Bronchial epithelial cell (primary cell): Measurements from ENCODE around the gene LRRC27. TPM values are rescaled to one million over a fixed set of nuclear protein-coding genes. Genes with fewer than 3 reads are reported as not detected.
A peak's percentile ranks its signal among the peaks of the same experiment; 100 is the strongest.
"Not testable (repeated sequence)": the region's sequence is repeated elsewhere in the genome, so short reads cannot be mapped to it uniquely, and the experiment has no call there.

Experiments
- DNase-seq: peaks from one replicate; pipeline ENCODE4 v3.0.0-alpha.2; 2010; ENCODE audit warnings: low read depth
- FAIRE-seq: peaks from 2 replicates; lab custom pipeline; 2011; peaks lifted over from hg19 to GRCh38; lab: Jason Lieb, UNC
- H3K27me3 ChIP-seq: 2 replicates; pipeline ENCODE4 v1.5.1; 2011; ENCODE audit warnings: low read length; ENCODE audit not compliant: control insufficient read depth, insufficient read depth
- H3K36me3 ChIP-seq: 2 replicates; pipeline ENCODE4 v1.5.1; 2011; ENCODE audit warnings: low read length; ENCODE audit not compliant: control insufficient read depth, insufficient read depth
- H3K4me3 ChIP-seq: 2 replicates; pipeline ENCODE4 v1.5.1; 2011; ENCODE audit warnings: mild to moderate bottlenecking, low read depth, low read length, control low read depth
- total RNA-seq: library from RNA; depleted of rRNA; stranded (reverse); fragments of >200 nt; gene quantifications from 2 replicates; pipeline ENCODE4 v1.2.1, GENCODE V29; 2014
- TF ChIP-seq, protein P1 (sequence below): IDR thresholded peaks from 2 replicates; pipeline ENCODE4 v1.5.1; 2011; ENCODE audit warnings: mild to moderate bottlenecking, moderate library complexity, low read length, control low read depth, inconsistent platforms; ENCODE audit not compliant: insufficient read depth, severe bottlenecking

LRRC27 gene
- total RNA-seq, 1 donor from 2014 or later = 4.7 TPM

DNA sequence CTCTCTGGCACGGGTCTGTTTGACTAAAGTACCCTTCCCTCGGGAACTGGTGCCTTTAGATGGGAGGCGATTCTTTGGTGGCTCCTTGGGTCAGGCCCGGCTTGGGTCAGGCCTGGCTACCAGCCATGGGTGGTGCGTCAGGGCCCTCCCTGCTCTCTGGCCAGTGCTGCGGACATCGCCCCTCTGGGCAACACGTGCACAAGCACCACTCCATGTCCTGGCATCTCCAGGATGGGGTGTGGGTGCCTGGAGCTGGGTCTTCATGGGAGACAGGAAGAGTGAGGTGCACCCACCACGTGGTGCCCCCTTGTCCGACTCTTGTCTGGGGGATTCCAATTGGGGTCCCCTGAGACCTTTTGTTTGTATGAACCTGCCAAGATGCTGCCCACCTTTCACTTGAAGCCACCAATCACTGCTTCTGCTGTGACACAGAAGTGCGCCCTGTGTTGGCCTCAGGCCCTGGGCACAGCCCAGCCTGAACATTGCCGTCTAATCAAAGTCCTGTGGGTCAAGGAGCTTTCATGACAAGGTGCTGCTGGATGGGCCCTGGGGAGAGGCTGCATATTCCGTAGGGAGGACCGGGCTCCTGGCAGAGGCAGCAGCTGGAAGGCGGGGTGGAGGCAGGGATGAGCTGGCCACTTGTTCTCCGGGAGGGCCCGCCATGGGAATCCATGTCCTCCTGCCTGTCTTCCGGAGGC lies 53.9 kb downstream of the LRRC27 start:
- FAIRE-seq (no peak), DNase-seq (no peak)
- TF ChIP-seq, protein P1, sequence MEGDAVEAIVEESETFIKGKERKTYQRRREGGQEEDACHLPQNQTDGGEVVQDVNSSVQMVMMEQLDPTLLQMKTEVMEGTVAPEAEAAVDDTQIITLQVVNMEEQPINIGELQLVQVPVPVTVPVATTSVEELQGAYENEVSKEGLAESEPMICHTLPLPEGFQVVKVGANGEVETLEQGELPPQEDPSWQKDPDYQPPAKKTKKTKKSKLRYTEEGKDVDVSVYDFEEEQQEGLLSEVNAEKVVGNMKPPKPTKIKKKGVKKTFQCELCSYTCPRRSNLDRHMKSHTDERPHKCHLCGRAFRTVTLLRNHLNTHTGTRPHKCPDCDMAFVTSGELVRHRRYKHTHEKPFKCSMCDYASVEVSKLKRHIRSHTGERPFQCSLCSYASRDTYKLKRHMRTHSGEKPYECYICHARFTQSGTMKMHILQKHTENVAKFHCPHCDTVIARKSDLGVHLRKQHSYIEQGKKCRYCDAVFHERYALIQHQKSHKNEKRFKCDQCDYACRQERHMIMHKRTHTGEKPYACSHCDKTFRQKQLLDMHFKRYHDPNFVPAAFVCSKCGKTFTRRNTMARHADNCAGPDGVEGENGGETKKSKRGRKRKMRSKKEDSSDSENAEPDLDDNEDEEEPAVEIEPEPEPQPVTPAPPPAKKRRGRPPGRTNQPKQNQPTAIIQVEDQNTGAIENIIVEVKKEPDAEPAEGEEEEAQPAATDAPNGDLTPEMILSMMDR = no peak
- no peak overlapping the region for H3K4me3 ChIP-seq
- H3K27me3 ChIP-seq = no peaks in the 10 kb centered on the region
- H3K36me3 ChIP-seq = no peaks in the 10 kb centered on the region

DNA sequence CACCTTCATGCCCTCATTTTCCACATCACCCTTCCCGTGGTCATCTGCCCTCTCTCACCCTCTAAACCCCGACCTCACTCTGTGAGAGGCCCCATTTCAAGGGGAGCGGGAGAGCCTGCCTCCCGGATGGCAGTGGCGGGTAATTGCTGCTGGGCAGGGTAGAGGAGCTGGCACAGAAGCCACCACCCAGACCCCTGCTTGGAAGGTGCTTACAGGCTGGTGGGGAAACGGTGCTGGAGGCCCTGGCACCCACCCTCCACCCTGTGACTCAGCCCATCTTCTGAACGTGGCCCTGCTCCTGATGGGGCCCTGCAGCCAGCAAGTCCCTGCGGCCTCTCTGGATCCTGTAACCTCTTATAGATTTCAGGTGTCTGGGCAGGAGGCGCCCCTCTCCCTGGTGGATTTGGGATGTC lies 54.4 kb downstream of the LRRC27 start:
- Histone ChIP-seq H3K36me3 (no peaks in the 10 kb centered on the region), H3K27me3 (no peaks in the 10 kb centered on the region), H3K4me3 (no peak overlapping the region)
- FAIRE-seq (no peak), DNase-seq (no peak)
- TF ChIP-seq, protein P1 = no peak

DNA sequence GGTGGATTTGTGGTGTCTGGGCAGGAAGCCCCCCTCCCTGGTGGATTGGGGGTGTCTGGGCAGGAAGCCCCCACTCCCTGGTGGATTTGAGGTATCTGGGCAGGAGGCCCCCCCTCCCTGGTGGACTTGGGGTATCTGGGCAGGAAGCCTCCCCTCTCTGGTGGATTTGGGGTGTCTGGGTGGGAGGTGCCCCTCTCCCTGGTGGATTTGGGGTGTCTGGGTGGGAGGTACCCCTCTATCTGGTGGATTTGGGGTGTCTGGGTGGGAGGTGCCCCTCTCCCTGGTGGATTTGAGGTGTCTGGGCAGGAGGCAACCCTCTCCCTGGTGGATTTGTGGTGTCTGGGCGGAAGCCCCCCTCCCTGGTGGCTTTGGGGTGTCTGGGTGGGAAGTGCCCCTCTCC lies 54.9 kb downstream of the LRRC27 start:
- not testable (repeated sequence) for H3K36me3 ChIP-seq, DNase-seq, FAIRE-seq, H3K27me3 ChIP-seq, H3K4me3 ChIP-seq

DNA sequence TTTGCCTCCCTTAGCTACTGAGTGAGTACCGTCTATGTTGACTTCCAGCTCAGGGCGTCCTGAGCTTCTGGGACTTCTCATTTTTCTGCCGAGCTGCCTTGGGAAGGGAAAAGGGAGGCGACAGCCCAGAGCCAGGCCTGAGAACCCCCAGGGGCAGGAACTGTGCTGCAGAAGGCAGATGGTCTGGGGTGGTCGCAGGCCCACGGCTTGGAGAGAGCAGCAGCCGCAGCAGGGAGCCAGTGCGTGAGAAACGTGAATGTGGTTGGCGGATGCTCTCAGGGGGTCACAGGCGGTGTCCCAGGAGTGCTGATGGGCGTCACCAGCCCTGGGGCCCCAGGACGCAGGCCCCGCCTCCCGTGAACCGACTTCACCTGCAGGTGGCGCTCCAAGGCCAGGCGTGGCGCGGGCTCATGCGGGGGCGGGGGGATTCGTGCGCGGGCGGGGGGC lies 55.8 kb downstream of the LRRC27 start:
- Histone ChIP-seq H3K4me3 (no peak overlapping the region), H3K27me3 (no peaks in the 10 kb centered on the region), H3K36me3 (no peaks in the 10 kb centered on the region)
- DNase-seq = no peak
- TF ChIP-seq, protein P1 = peak; percentile 80
- no peak for FAIRE-seq

DNA sequence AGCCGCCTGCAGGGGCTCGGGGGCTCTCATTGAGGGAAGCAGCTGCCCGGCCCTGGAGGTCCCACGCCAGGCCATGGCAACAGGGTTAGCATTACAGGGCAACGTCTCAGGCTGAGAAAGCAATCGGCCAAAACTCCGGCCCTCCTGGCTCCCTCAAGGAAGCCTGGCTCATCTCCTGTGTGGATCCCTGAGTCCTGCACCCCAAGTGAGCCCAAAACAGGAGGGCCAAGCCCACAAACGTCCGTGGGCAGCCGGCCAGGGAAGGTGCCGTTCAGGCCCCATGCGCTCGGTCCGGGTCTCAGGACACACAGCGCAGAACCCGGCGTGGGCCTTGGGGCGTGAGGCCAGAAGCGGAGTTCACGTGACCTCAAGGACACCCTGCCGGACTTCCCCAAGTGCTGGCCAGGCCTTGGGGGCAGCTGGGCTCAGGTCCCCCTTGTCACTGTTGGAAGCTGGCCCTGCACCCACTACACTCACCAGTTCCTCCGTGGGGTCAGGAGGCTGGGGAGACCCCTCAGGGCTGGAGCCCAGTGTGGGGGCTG lies 57.0 kb downstream of the LRRC27 start:
- DNase-seq (no peak), FAIRE-seq (no peak)
- TF ChIP-seq, protein P1 = no peak
- no peaks in the 10 kb centered on the region for H3K27me3 ChIP-seq
- H3K4me3 ChIP-seq = no peak overlapping the region
- no peaks in the 10 kb centered on the region for H3K36me3 ChIP-seq

DNA sequence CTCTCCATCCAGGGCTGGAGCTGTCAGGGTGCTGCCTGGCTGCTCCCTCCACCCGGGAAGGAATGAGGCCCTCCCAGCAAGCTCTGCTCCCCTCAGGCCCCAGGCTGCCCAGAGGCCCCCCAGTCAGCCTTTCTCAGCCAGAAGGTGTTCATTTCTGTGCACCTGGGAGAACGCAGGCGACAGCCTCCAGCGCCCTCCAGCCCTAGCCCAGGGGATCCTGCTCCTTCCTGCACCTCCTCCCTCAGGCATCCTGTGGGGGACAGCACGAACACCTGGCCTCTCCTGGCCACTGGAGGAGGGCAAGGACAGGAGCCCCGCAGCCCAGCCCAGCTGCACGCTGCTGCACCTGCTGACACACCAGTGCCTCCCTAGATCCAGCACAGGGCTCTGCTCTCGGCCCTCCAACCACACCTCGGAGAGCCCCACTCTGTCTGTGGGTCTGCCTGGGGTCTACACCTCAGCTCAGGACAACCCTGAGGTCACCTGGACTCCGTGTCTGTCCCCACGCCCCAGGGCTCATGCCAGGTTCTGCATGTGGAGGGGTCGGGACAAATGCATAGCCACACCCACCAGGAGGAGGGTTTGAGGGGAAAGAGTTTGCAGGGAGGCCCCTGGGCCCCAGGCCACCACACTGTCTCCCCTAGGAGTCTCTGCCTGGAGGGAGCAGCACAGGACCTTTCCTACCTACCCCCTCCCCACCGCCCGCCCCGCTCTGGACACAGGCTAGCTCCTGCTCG lies 57.6 kb downstream of the LRRC27 start:
- Histone ChIP-seq H3K4me3 (no peak overlapping the region), H3K36me3 (no peaks in the 10 kb centered on the region), H3K27me3 (no peaks in the 10 kb centered on the region)
- FAIRE-seq (no peak), DNase-seq (no peak)
- TF ChIP-seq, protein P1 = no peak
